Measurements from ENCODE around the gene NPAS2. TPM values are rescaled to one million over a fixed set of nuclear protein-coding genes. Genes with fewer than 3 reads are reported as not detected.

Gene NPAS2
- total RNA-seq, 4 donors from 2014 or later = 7.7 to 83.2 (median 15.1) TPM

DNA sequence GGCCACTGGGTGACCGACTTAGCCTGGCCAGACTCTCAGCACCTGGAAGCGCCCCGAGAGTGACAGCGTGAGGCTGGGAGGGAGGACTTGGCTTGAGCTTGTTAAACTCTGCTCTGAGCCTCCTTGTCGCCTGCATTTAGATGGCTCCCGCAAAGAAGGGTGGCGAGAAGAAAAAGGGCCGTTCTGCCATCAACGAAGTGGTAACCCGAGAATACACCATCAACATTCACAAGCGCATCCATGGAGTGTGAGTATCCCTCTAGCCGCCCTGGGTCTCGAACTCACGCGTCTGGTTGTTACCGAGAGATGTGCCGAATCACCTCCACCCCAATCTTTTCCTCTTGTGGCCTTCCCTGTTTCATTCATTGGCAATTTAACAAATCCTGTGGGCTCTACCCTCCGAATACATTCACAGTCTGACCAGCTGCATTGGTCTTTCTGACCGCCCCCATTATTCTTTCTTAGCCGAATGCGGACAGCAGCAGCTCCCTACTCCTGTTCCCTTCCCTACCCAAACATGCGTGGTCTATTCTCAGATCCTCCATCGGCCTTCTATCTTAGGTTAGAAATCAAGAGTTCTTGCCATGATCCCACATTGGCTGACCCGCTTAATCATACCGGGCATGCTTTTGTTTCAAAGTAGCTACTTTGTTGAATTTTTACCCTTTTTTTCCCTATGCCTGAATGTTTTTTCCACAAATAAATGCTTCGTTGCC, 182.8 kb downstream of the NPAS2 start:
- no peak for DNase-seq (ENCODE audit: low spot score in 2 of 2)
- 2% methylated on average over 23 to 26 of the region's 26 CpGs for WGBS, 2 donors
- Histone ChIP-seq H3K27ac (peak overlapping the region; percentile 84 to 91 (median 84)), H3K36me3 (peaks cover 0 to 42% (median 34%) of the 10 kb centered on the region in 3 donors), H3K27me3 (no peaks in the 10 kb centered on the region), H3K4me1 (peaks cover 0 to 43% (median 9%) of the 10 kb centered on the region in 4 donors), H3K4me3 (peak overlapping the region; percentile 73 to 94 (median 92)), H3K9me3 (no peaks in the 10 kb centered on the region)
- TF ChIP-seq POLR2A (IDR thresholded peaks at IDR 0.05) (no peak), EP300 (IDR thresholded peaks at IDR 0.05) (no peak)
- TF ChIP-seq, protein P1, sequence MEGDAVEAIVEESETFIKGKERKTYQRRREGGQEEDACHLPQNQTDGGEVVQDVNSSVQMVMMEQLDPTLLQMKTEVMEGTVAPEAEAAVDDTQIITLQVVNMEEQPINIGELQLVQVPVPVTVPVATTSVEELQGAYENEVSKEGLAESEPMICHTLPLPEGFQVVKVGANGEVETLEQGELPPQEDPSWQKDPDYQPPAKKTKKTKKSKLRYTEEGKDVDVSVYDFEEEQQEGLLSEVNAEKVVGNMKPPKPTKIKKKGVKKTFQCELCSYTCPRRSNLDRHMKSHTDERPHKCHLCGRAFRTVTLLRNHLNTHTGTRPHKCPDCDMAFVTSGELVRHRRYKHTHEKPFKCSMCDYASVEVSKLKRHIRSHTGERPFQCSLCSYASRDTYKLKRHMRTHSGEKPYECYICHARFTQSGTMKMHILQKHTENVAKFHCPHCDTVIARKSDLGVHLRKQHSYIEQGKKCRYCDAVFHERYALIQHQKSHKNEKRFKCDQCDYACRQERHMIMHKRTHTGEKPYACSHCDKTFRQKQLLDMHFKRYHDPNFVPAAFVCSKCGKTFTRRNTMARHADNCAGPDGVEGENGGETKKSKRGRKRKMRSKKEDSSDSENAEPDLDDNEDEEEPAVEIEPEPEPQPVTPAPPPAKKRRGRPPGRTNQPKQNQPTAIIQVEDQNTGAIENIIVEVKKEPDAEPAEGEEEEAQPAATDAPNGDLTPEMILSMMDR (IDR thresholded peaks at IDR 0.05) = no peak

DNA sequence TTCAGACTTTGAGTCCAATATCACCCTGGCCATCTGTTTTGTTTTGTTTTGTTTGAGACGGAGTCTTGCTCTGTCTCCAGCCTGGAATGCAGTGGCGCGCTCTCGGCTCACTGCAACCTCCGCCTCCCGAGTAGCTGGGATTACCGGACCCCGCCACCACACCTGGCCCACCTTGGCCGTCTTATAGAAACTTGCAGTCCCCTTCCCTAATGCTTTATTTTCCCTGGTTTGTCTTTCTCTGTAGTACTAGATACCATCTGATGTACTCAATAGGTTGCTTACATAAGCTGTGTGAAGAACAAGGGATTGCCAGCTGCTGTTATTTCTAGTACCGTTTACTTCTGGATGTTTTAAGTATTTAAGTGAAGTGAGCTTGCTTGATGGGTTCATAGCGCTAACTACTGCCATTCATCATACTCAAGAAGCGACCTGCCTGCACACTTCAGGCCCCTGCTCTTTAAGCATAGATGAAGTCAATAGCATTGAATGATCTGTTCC, 183.4 kb downstream of the NPAS2 start:
- Histone ChIP-seq H3K9me3 (no peaks in the 10 kb centered on the region), H3K27ac (peak overlapping the region; percentile 84 to 91 (median 84)), H3K4me3 (peak overlapping the region; percentile 73 to 94 (median 92)), H3K27me3 (no peaks in the 10 kb centered on the region), H3K36me3 (peaks cover 0 to 48% (median 34%) of the 10 kb centered on the region in 3 donors), H3K4me1 (peaks cover 0 to 43% (median 9%) of the 10 kb centered on the region in 4 donors)
- TF ChIP-seq, protein P1 (IDR thresholded peaks at IDR 0.05) = no peak
- TF ChIP-seq EP300 (IDR thresholded peaks at IDR 0.05) = no peak
- TF ChIP-seq POLR2A (IDR thresholded peaks at IDR 0.05) = no peak
- WGBS, 2 donors = 35 to 37% methylated on average over 12 of the region's 12 CpGs
- DNase-seq (ENCODE audit: low spot score in 2 of 2) = no peak

DNA sequence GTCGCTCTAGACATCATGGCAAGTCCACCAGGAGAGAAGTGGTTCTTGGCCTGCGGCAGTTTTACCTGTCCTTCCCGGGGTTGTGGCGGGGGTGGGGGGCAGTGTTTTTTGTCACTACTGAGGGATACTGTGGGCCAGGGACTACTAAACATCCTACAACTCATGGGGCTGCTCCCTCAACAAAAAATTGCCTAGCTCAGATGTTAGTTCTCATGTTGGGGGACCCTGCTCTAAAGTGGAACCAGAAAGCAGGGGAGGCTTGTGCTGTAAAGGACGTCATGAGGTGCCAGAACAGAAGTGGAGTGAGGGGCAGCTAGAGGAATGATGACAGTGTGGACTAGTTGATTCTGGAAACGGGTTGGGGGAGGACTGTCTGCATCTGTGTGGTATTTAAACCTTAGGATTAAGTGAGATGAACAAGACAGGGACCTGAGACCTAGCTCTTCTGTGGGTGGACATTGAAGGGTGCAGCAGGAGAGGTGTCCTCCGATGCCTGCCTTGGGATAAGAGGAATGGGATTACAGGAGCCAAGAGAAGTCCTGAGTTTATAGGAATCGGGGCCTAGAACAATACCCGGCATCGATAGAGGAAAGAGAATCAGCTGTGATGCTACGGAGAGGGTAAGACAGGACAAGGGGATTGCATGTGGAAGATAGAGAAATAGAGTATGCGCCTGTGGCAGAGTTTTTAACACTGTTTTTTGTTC, 184.8 kb downstream of the NPAS2 start:
- no peak overlapping the region for H3K4me3 ChIP-seq
- H3K4me1 ChIP-seq = peaks cover 0 to 43% (median 9%) of the 10 kb centered on the region in 4 donors
- no peak for TF ChIP-seq POLR2A (IDR thresholded peaks at IDR 0.05)

DNA sequence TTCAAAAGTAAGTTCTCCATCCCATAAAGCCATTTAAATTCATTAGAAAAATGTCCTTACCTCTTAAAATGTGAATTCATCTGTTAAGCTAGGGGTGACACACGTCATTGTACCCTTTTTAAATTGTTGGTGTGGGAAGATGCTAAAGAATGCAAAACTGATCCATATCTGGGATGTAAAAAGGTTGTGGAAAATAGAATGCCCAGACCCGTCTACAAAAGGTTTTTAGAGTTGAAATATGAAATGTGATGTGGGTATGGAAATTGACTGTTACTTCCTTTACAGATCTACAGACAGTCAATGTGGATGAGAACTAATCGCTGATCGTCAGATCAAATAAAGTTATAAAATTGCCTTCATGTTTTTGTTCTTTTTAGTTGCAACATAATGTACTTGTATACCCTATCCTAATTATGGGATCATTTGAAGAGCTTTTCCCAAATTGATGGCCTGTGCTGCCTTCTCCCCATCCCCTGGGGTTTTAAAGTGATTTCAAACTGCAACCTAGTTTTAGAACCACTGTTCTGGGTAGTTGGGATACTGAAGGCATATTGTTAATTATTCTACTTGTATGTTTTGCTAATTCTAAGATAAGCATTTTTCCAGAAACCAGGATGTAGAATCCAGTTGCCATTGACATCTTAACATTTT, 186.3 kb downstream of the NPAS2 start:
- Histone ChIP-seq H3K4me3 (no peak overlapping the region), H3K9me3 (no peaks in the 10 kb centered on the region), H3K4me1 (peaks cover 0 to 43% (median 9%) of the 10 kb centered on the region in 4 donors), H3K27me3 (no peaks in the 10 kb centered on the region), H3K27ac (no peak overlapping the region), H3K36me3 (peaks cover 0 to 74% (median 34%) of the 10 kb centered on the region in 3 donors)
- WGBS, 2 donors = 73 to 74% methylated on average over 4 of the region's 4 CpGs
- no peak for DNase-seq (ENCODE audit: low spot score in 2 of 2)
- no peak for TF ChIP-seq POLR2A (IDR thresholded peaks at IDR 0.05)
- TF ChIP-seq, protein P1 (IDR thresholded peaks at IDR 0.05) = no peak
- TF ChIP-seq EP300 (IDR thresholded peaks at IDR 0.05) = no peak

More for the DNA sequence above, 184.8 kb downstream of the NPAS2 start:
- H3K36me3 ChIP-seq = peaks cover 0 to 60% (median 34%) of the 10 kb centered on the region in 3 donors
- no peaks in the 10 kb centered on the region for H3K27me3 ChIP-seq
- no peaks in the 10 kb centered on the region for H3K9me3 ChIP-seq
- H3K27ac ChIP-seq = no peak overlapping the region
- no peak for DNase-seq (ENCODE audit: low spot score in 2 of 2)
- 91 to 93% methylated on average over 12 of the region's 12 CpGs for WGBS, 2 donors

All from tibial nerve (tissue), 4 donors.